ENCODE results near the gene PPT2. TPM values are rescaled to one million over a fixed set of nuclear protein-coding genes. Genes with fewer than 3 reads are reported as not detected.

Gene PPT2
- total RNA-seq, 1 experiment from 2014 or later = 46.3 TPM

DNA sequence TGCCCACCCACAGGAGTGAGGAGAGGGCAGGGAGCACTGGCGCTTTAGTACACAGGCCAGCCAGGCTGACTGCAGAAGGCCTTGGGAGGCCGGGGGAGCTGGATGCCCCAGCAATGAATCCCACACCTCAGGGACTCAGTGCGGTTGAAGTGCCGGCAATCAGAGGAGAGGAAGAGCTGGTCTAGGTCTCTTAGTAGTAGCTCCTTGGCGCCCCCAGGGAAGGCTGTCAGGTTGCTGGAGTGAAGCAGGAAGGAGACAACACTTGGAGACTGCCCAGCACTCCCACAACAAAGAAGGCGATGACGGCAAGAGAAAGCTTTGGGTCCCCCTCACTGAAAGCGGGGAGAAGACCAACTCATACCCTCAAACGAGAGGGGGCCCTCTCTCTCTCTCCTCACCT lies 36.5 kb upstream of the PPT2 start:
- Mint-ChIP-seq H3K27me3 (ENCODE audit: low read depth) (no peaks in the 10 kb centered on the region), H3K4me3 (no peak overlapping the region), H3K36me3 (ENCODE audit: insufficient read depth in 1 of 3, low read depth in 3 of 3) (peaks cover 12 to 60% (median 57%) of the 10 kb centered on the region in 3 experiments; a peak in 6 of 7 replicates), H3K27ac (no peak overlapping the region), H3K4me1 (peaks cover 0 to 2% of the 10 kb centered on the region in 2 experiments; a peak in 2 of 4 replicates), H3K9me3 (no peaks in the 10 kb centered on the region; a peak in 1 of 5 replicates)
- Histone ChIP-seq H2BK5ac (ENCODE audit: insufficient read length, low read length) (no peak overlapping the region), H2BK120ac (ENCODE audit: low read depth, low read length, poor library complexity, severe bottlenecking) (no peak overlapping the region), H3K9ac (ENCODE audit: extremely low read depth, insufficient read length, low read length) (no peak overlapping the region), H2AFZ (ENCODE audit: low read length) (no peak overlapping the region), H3K56ac (ENCODE audit: insufficient read length, low read depth, low read length) (no peak overlapping the region), H4K5ac (ENCODE audit: insufficient read length, low read depth, low read length) (no peak overlapping the region), H4K91ac (ENCODE audit: insufficient read length, low read depth, low read length) (no peak overlapping the region), H3K4me2 (ENCODE audit: insufficient read depth, insufficient read length, low read length) (no peak overlapping the region), H3K27ac (ENCODE audit: insufficient read length, low read depth, low read length) (no peak overlapping the region), H3K14ac (ENCODE audit: insufficient read depth, low read length) (no peak overlapping the region), H3K23me2 (ENCODE audit: insufficient read length, low read depth, low read length, poor library complexity, severe bottlenecking) (no peaks in the 10 kb centered on the region), H3K79me2 (ENCODE audit: insufficient read depth, low read length) (no peaks in the 10 kb centered on the region), H3K27me3 (ENCODE audit: insufficient read depth, low read length) (no peaks in the 10 kb centered on the region), H3K18ac (ENCODE audit: insufficient read length, low read depth, low read length) (no peak overlapping the region), H2BK20ac (ENCODE audit: low read depth, low read length, poor library complexity, severe bottlenecking) (no peak overlapping the region), H2BK15ac (ENCODE audit: low read depth, low read length) (no peak overlapping the region), H2BK12ac (ENCODE audit: insufficient read length, low read depth, low read length) (no peak overlapping the region), H4K8ac (replicated peaks; ENCODE audit: insufficient read length, low read depth, low read length) (no peak overlapping the region), H4K20me1 (ENCODE audit: control insufficient read depth, insufficient read depth, insufficient read length) (no peaks in the 10 kb centered on the region), H3K9me3 (ENCODE audit: control insufficient read depth, low read depth, low read length) (no peaks in the 10 kb centered on the region), H3K4me1 (ENCODE audit: insufficient read depth, low read length) (no peaks in the 10 kb centered on the region), H2AK5ac (ENCODE audit: insufficient read length, low read length) (no peak overlapping the region), H3K23ac (ENCODE audit: insufficient read length, low read depth, low read length) (no peak overlapping the region), H3T11ph (ENCODE audit: low read length) (no peak overlapping the region), H3K79me1 (ENCODE audit: insufficient read depth, low read depth, low read length, poor library complexity, severe bottlenecking) (no peaks in the 10 kb centered on the region), H3K4ac (ENCODE audit: low read depth, low read length) (no peak overlapping the region)
- TF ChIP-seq, protein P1, sequence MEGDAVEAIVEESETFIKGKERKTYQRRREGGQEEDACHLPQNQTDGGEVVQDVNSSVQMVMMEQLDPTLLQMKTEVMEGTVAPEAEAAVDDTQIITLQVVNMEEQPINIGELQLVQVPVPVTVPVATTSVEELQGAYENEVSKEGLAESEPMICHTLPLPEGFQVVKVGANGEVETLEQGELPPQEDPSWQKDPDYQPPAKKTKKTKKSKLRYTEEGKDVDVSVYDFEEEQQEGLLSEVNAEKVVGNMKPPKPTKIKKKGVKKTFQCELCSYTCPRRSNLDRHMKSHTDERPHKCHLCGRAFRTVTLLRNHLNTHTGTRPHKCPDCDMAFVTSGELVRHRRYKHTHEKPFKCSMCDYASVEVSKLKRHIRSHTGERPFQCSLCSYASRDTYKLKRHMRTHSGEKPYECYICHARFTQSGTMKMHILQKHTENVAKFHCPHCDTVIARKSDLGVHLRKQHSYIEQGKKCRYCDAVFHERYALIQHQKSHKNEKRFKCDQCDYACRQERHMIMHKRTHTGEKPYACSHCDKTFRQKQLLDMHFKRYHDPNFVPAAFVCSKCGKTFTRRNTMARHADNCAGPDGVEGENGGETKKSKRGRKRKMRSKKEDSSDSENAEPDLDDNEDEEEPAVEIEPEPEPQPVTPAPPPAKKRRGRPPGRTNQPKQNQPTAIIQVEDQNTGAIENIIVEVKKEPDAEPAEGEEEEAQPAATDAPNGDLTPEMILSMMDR (conservative IDR thresholded peaks at IDR 0.05) = no peak
- no CpG with 5 or more reads among the region's 9 CpGs for WGBS (ENCODE audit: extremely low coverage, insufficient read length, low lambda C conversion rate)
- DNase-seq = no peak
